GM21825 (cell line): ENCODE data around the gene ACAT1.
"Not testable (repeated sequence)": the region's sequence is repeated elsewhere in the genome, so short reads cannot be mapped to it uniquely, and the experiment has no call there.

Source experiments
- ATAC-seq: cut with Tn5 transposase; IDR thresholded peaks from one replicate; pipeline ENCODE4 v1.9.1; 2021; ENCODE audit warnings: mild to moderate bottlenecking, moderate library complexity; ENCODE audit not compliant: unreplicated experiment

Gene ACAT1

GRCh38 chr11:108144615-108145014 is 23.2 kb downstream of the ACAT1 start:
- no peak for ATAC-seq

GRCh38 chr11:108147150-108147549 is 25.8 kb downstream of the ACAT1 start:
- no peak for ATAC-seq

GRCh38 chr11:108148556-108148955 is 27.2 kb downstream of the ACAT1 start:
- ATAC-seq = no peak

- no peak for ATAC-seq
Measured at GRCh38 chr11:108154591-108154990, 33.2 kb downstream of the ACAT1 start.

GRCh38 chr11:108160970-108161566 is 39.7 kb downstream of the ACAT1 start:
- ATAC-seq = peak; percentile 97

GRCh38 chr11:108162878-108163277 is 41.5 kb downstream of the ACAT1 start:
- not testable (repeated sequence) for ATAC-seq

GRCh38 chr11:108167624-108168023 is 46.3 kb downstream of the ACAT1 start:
- no peak for ATAC-seq

- ATAC-seq = no peak
Measured at GRCh38 chr11:108170184-108170583, 48.8 kb downstream of the ACAT1 start.

GRCh38 chr11:108177570-108177969 is 56.2 kb downstream of the ACAT1 start:
- no peak for ATAC-seq

- ATAC-seq = no peak
Measured at GRCh38 chr11:108193725-108194124, 72.4 kb downstream of the ACAT1 start.

- ATAC-seq = no peak
Measured at GRCh38 chr11:108196901-108197300, 75.5 kb downstream of the ACAT1 start.
